ENCODE measurements around the gene CDNF. TPM values are rescaled to one million over a fixed set of nuclear protein-coding genes. Genes with fewer than 3 reads are reported as not detected.
A peak's percentile ranks its signal among the peaks of the same experiment; 100 is the strongest.

Gene CDNF
- total RNA-seq, 2 experiments from 2014 or later = 0.50 to 0.94 TPM

DNA sequence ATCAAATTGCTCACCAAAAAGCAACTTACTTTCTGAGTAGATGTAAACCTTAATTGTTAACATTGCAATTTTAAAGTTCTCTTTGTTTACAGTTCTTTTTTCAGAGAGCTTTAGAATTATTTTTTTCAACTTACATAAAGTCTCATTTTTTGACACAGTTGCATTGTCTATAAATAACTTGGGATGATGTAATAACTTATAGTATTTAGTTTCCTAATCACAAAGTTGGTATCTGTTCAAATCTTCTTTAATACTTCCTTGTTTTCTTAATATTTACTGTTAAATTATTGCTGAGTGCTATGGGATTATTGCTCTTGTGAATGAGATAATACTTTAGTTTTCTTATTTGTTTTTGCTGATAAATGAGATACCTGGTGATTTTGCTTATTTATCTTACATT is 21.9 kb upstream of the CDNF start:
- Mint-ChIP-seq H3K27ac (no peak overlapping the region), H3K9me3 (ENCODE audit: low read depth) (no peaks in the 10 kb centered on the region), H3K36me3 (peaks cover 40% of the 10 kb centered on the region), H3K4me1 (no peaks in the 10 kb centered on the region), H3K4me3 (no peak overlapping the region), H3K27me3 (no peaks in the 10 kb centered on the region)
- CTCF ChIA-PET = no interaction called here
- ATAC-seq = no peak
- DNase-seq = no peak

DNA sequence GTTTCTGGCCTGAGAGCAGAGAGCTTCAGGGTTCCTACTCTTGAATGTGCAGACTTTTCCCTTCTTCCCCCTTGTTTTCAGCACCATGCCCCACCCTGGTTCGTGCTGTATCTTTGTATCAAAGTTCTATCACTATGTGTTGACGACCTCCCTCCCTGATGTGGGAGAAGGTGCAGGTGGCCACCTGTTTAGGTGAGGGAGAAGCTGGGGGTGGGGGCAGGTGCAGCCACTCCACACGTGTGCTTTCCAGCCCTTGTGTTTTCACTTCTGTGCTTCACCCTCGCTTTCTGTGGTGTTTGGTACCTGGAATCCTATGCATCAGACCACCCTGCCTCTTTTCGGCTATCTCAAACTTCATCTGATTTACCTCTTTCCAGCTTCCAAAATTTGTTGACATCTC is 21.2 kb upstream of the CDNF start:
- DNase-seq (no peak), ATAC-seq (no peak)
- Mint-ChIP-seq H3K4me3 (no peak overlapping the region), H3K9me3 (ENCODE audit: low read depth) (no peaks in the 10 kb centered on the region), H3K36me3 (peaks cover 41% of the 10 kb centered on the region), H3K27me3 (no peaks in the 10 kb centered on the region), H3K27ac (peak overlapping the region; percentile 52), H3K4me1 (no peaks in the 10 kb centered on the region)
- CTCF ChIA-PET = no interaction called here

DNA sequence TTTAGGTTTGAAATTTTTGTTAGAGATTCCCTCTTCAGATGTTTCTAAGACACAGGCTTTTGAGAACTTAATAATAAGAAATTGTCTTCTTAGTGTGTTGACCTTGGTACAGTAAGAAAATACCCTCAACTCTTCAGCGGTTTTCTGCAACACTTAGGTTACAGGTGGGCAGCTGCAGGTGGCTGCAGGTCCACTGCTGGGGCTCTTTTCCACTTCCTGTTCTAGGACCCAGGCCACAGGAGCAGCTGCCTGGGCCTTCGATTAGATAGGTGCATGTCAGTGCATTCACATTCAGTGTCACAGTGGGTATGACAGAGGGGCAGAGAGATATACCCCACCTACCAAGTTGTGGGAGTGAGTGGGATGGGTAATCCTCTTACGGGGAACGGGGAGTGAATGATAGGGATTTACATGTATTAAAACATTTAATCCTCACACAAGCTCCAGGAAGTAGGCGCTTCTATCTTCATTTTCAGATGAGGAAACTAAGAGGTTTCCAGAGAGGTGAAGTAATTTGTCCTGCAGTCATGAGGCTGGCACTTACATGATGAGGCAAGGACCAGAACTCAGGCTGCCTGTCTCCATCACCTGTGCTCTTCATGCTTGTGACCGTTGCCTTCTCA is 20.6 kb upstream of the CDNF start:
- no peak for ATAC-seq
- CTCF ChIA-PET = no interaction called here
- H3K27ac Mint-ChIP-seq = no peak overlapping the region

DNA sequence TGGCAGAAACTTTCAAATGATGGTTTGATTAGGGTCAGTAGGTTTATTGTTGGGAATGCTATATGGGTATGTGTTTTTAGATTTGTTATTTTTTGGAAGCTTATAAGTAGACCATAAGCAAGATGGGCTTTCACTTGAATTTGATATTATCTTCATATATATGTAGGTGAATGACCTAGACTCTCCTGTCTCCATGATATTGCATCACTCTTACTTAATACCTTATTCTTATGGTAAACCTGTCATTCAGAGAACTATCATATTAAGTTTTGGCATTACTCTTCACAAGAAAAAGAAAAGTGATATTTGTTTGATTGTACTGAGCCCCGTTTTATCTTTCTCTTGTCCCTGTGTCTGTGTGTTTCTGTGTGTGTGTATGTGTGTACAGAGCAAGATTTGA is 17.6 kb upstream of the CDNF start:
- Mint-ChIP-seq H3K9me3 (ENCODE audit: low read depth) (no peaks in the 10 kb centered on the region), H3K4me1 (no peaks in the 10 kb centered on the region), H3K27me3 (no peaks in the 10 kb centered on the region), H3K36me3 (peaks cover 44% of the 10 kb centered on the region), H3K27ac (no peak overlapping the region), H3K4me3 (no peak overlapping the region)
- CTCF ChIA-PET = no interaction called here
- DNase-seq (no peak), ATAC-seq (no peak)

More for the DNA sequence above, 20.6 kb upstream of the CDNF start:
- DNase-seq = no peak
- Mint-ChIP-seq H3K9me3 (ENCODE audit: low read depth) (no peaks in the 10 kb centered on the region), H3K27me3 (no peaks in the 10 kb centered on the region), H3K4me1 (no peaks in the 10 kb centered on the region), H3K4me3 (no peak overlapping the region), H3K36me3 (peaks cover 40% of the 10 kb centered on the region)

DNA sequence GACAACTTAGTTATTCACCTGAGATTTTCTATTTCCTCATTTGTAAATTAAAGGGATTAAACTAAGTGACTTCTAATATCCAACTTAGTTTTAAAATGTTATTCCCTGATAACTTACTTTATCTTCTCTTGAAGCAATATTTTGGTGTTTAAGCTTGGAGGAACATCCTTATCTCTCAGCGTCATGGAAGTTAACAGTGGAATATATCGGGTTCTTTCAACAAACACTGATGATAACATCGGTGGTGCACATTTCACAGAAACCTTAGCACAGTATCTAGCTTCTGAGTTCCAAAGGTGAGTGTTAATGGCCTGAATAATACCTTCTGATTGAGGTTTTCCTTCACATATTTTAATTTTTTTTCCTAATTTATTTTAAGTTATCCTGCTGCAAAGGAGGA is 14.4 kb upstream of the CDNF start:
- peaks cover 35% of the 10 kb centered on the region for H3K36me3 Mint-ChIP-seq
- DNase-seq (no peak), ATAC-seq (no peak)
- CTCF ChIA-PET = interaction anchor here (1.1 kb wide), 1 partner anchor 29 kb away, joined by 3 read pairs; no protein-coding TSS in a partner anchor
- no peaks in the 10 kb centered on the region for H3K4me1 Mint-ChIP-seq
- no peak overlapping the region for H3K4me3 Mint-ChIP-seq
- no peaks in the 10 kb centered on the region for H3K27me3 Mint-ChIP-seq
- H3K27ac Mint-ChIP-seq = no peak overlapping the region
- H3K9me3 Mint-ChIP-seq (ENCODE audit: low read depth) = no peaks in the 10 kb centered on the region

DNA sequence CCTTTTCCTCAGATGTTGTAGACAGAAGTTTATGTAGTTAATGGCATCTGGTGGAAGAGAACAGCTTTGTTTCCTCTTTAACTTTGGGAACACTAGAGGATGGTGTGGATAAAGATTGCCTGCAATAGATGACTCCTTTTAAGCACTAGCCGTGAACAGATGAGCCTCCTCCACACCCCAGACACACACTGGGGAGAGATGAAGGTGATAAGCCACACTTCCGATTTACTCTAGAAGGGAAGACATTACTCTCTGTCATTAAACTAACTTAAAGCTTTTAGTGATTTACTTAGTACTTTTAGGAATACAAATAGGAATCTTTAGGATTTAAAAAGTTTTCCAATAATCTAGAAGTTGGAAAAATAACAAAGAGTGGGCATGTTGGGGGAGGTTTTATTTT is 7.1 kb upstream of the CDNF start:
- peaks cover 48% of the 10 kb centered on the region for H3K36me3 Mint-ChIP-seq
- no peaks in the 10 kb centered on the region for H3K27me3 Mint-ChIP-seq
- no peak overlapping the region for H3K4me3 Mint-ChIP-seq
- H3K4me1 Mint-ChIP-seq = peaks cover 8% of the 10 kb centered on the region
- CTCF ChIA-PET = interaction anchor here (1.4 kb wide), 1 partner anchor 308 kb away, joined by 4 read pairs; no protein-coding TSS in a partner anchor
- ATAC-seq = no peak
- H3K27ac Mint-ChIP-seq = peak overlapping the region; percentile 50
- DNase-seq = no peak
- no peaks in the 10 kb centered on the region for H3K9me3 Mint-ChIP-seq (ENCODE audit: low read depth)

DNA sequence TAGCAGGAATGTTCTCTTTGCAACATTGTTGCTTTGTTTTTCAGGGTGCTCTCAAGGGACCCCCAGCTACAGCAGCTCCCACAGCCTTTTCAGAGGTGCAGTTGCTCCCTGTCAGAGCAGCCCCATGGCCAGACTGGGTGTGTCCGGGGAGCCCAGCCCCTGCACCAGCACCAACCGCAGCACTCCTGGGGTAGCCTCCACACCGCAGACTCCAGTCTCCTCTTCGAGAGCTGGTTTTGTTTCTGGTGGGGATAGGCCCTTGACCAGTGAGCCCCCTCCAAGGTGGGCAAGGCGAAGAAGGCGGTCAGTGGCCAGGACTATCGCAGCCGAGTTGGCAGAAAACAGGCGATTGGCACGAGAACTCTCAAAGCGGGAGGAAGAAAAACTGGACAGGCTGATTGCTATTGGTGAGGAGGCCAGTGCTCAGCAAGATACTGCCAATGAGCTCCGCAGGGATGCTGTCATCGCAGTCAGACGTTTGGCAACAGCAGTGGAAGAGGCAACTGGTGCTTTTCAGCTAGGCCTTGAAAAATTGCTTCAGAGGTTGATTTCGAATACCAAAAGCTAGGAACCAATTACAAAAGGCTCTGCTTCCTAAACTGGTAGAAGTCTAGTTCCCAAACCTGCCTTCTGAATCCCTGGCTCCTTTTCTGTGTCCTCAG is 5.6 kb upstream of the CDNF start:
- CTCF ChIA-PET = interaction anchor here (0.6 kb wide), 1 partner anchor 1039 kb away, joined by 3 read pairs; no protein-coding TSS in a partner anchor
- Mint-ChIP-seq H3K27ac (no peak overlapping the region), H3K4me3 (no peak overlapping the region), H3K36me3 (peaks cover 52% of the 10 kb centered on the region), H3K27me3 (no peaks in the 10 kb centered on the region), H3K4me1 (peaks cover 17% of the 10 kb centered on the region), H3K9me3 (ENCODE audit: low read depth) (no peaks in the 10 kb centered on the region)
- ATAC-seq = no peak
- no peak for DNase-seq

DNA sequence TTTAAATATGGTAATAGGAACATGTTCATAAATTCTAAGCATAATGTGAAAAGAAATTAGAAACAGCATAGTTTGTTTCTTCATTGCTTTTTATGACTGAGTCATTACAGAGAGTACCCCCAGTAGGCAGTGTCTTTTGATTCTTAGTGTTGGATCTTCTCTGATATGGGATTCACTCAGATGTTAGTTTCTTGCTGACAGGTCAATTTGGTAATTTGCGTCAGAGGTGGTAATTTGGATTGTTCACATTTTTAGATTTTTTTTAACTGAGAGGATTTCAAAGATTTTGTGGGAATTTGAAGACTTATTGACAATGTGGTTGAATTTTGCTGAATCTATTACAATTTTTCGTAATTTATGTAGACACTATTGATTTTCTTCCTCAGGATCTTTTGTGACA is 2.3 kb upstream of the CDNF start:
- Mint-ChIP-seq H3K36me3 (peaks cover 48% of the 10 kb centered on the region), H3K4me3 (peak overlapping the region; percentile 9), H3K4me1 (peaks cover 24% of the 10 kb centered on the region), H3K27ac (peak overlapping the region; percentile 20), H3K9me3 (ENCODE audit: low read depth) (no peaks in the 10 kb centered on the region), H3K27me3 (no peaks in the 10 kb centered on the region)
- CTCF ChIA-PET = interaction anchor here (4.1 kb wide), 1 partner anchor 278 kb away, joined by 14 read pairs; no protein-coding TSS in a partner anchor
- ATAC-seq (no peak), DNase-seq (no peak)

DNA sequence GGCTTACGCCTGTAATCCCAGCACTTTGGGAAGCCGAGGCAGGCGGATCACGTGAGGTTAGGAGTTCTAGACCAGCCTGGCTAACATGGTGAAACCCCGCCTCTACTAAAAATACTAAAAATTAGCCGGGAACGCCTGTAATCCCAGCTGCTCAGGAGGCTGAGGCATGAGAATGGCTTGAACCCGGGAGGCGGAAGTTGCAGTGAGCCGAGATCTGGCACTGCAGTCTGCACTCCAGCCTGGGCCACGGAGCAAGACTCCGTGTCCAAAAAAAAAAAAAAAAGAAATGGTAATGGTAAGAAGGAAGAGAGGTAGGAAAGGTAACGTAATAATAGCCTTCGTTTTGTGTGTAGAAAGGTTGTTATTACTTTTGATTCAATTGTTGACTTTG is 1.5 kb upstream of the CDNF start:
- Mint-ChIP-seq H3K27me3 (no peaks in the 10 kb centered on the region), H3K4me3 (peak overlapping the region; percentile 95), H3K4me1 (peaks cover 22% of the 10 kb centered on the region), H3K27ac (peak overlapping the region; percentile 94), H3K36me3 (peaks cover 41% of the 10 kb centered on the region), H3K9me3 (ENCODE audit: low read depth) (no peaks in the 10 kb centered on the region)
- ATAC-seq (no peak), DNase-seq (peak; percentile 40)
- CTCF ChIA-PET = interaction anchor here (1.3 to 4.1 kb wide), 6 partner anchors 31 to 340 kb away, joined by 4 to 16 read pairs (median 14); partner anchors contain the start of gene SUV39H2

DNA sequence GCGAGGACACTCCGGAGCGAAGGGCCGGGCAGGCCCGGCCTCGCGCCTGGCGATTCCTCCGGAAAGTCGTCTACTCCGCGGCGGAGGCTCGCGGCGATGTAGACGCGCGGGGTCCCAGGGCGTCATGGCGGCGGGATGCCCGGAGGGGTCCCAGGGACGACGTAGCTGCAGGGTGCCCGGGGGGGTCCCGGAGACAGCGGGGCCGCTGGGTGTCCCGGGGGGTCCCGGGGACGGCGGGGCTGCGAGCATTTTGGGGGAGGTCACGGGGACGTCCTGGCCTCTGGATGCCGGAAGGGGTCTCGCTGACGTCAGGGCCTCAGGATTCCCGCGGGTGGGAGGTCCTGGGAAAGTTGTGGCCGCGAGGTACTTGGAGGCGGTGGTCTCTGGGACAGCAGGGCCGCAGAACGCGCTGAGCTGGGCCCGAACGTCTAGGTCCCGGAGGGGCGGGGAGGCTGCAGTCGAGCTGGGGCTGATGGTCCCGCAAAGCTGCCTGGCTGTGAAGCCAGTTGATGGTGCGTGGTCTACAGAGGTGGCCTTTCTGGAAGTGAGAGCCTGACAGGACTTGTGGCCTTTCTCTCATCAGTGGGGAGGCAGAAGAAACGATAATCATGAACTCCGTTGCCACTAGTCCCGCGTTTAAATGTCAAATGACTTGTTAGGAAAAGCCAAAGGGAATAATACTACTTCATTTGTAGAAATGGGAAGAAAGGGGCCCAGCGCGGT is 906 bp upstream of the CDNF start:
- Mint-ChIP-seq H3K9me3 (ENCODE audit: low read depth) (no peaks in the 10 kb centered on the region), H3K4me1 (peaks cover 22% of the 10 kb centered on the region), H3K36me3 (peaks cover 36% of the 10 kb centered on the region), H3K27ac (peak overlapping the region; percentile 94), H3K4me3 (peak overlapping the region; percentile 95), H3K27me3 (no peaks in the 10 kb centered on the region)
- CTCF ChIA-PET = interaction anchor here (0.9 to 4.1 kb wide), 14 partner anchors 9 to 340 kb away, joined by 3 to 18 read pairs (median 6); partner anchors contain the start of gene SUV39H2
- ATAC-seq (peak; percentile 9), DNase-seq (peak; percentile 59)

DNA sequence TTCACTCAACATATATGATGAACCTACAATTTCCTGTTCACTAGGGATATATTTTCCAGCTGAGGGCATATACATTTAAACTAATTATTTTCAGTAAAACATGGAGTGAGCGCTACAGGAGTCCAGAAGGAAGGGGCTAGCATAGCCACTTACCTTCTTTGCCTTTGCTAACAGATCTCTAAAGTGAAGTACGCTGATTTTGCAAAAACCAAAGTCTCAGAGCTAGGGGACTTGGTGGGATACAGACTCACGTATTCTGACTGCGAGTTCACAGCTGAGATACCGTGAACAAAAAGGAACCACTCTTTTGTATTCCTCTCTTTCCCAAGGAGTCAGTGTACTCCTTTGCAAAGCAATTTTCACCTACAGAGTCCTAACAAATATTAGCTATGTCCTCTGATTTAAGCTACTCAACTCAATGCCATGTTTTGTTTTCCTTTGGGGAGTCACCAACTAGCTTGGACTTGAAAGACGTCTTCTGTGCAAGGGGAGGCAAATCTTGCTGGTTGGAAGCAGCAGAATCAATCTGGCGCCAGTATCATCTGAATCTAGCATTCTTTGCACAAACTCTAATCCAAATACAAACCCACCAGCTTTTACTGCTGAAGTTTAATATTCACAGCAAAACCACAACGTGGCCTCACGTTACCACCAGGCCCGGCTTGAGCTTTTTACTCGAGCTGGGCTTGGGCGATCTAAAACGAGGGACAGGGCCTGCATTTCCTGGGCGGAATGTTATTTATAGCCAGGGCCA is 657 bp downstream of the CDNF start:
- peaks cover 24% of the 10 kb centered on the region for H3K36me3 Mint-ChIP-seq
- H3K4me3 Mint-ChIP-seq = peak overlapping the region; percentile 95
- ATAC-seq (no peak), DNase-seq (no peak)
- CTCF ChIA-PET = interaction anchor here (0.8 to 4.1 kb wide), 14 partner anchors 10 to 338 kb away, joined by 3 to 18 read pairs (median 6); partner anchors contain the start of gene SUV39H2
- peak overlapping the region; percentile 94 for H3K27ac Mint-ChIP-seq
- no peaks in the 10 kb centered on the region for H3K27me3 Mint-ChIP-seq
- H3K9me3 Mint-ChIP-seq (ENCODE audit: low read depth) = no peaks in the 10 kb centered on the region
- peaks cover 22% of the 10 kb centered on the region for H3K4me1 Mint-ChIP-seq

DNA sequence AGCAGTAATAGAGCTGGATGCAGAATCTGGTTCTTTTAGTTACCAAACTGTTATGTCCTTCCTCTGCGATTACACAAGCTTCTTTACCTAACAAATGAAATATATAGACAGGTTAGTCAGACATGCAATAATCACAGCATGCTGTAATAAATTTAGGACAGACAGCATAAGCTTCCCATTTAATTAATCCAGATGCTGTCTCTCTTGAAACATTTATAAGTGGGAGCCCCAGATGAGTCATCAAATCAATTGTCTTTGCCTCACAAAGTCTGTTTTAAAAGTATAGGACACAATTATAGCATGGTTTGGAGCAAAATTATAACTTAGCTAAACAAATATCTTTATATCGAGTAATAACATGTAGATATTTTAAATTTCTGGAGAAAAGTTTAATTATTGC is 1.6 kb downstream of the CDNF start:
- CTCF ChIA-PET = interaction anchor here (1.5 to 4.1 kb wide), 3 partner anchors 12 to 283 kb away, joined by 4 to 18 read pairs (median 14); no protein-coding TSS in a partner anchor
- ATAC-seq (no peak), DNase-seq (no peak)
- H3K4me3 Mint-ChIP-seq = no peak overlapping the region
- H3K36me3 Mint-ChIP-seq = peaks cover 16% of the 10 kb centered on the region
- no peaks in the 10 kb centered on the region for H3K27me3 Mint-ChIP-seq
- H3K27ac Mint-ChIP-seq = no peak overlapping the region
- peaks cover 22% of the 10 kb centered on the region for H3K4me1 Mint-ChIP-seq
- no peaks in the 10 kb centered on the region for H3K9me3 Mint-ChIP-seq (ENCODE audit: low read depth)

DNA sequence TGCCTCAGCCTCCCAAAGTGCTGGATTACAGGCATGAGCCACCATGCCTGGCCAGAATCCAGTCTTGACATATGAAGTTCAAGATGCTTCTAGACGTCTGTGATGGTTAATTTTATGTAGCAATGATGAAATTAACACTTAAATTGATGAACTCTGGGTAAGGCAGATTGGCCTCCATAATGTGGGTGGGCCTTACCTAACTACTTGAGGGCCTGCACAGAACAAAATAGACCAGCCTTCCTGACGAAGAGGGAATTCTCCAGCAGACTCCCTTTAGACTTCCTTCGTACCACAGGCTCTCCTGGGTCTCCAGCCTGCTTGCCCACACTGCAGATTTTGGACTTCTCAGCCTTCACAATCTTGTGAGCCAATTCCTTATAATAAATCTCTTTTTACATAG is 4.7 kb downstream of the CDNF start:
- no peak for DNase-seq
- Mint-ChIP-seq H3K9me3 (ENCODE audit: low read depth) (no peaks in the 10 kb centered on the region), H3K4me1 (peaks cover 8% of the 10 kb centered on the region), H3K4me3 (no peak overlapping the region), H3K36me3 (no peaks in the 10 kb centered on the region), H3K27me3 (no peaks in the 10 kb centered on the region), H3K27ac (no peak overlapping the region)
- no peak for ATAC-seq
- CTCF ChIA-PET = interaction anchor here (0.7 to 1.0 kb wide), 2 partner anchors 11 to 57 kb away, joined by 4 to 5 read pairs; no protein-coding TSS in a partner anchor
